PC-9 (cell line): ENCODE results near the gene TPK1. TPM values are rescaled to one million over a fixed set of nuclear protein-coding genes. Genes with fewer than 3 reads are reported as not detected.

Experiments
- BruUV-seq: library from RNA; stranded (reverse); fragments of 400-500 nt; replicated peaks from 2 replicates; lab custom pipeline; 2021; lab: Mats Ljungman, UMichigan
- CTCF ChIA-PET: fragments of 300-600 bp; sonication (Branson Sonifier 250); formaldehyde crosslinking; loops from one replicate; lab custom pipeline; 2022; ENCODE audit warnings: antibody characterized with exemption; lab: Charles Lee
- POLR2A ChIA-PET: fragments of 300-600 bp; sonication (Branson Sonifier 250); formaldehyde crosslinking; loops from one replicate; lab custom pipeline; 2022; ENCODE audit warnings: antibody characterized with exemption; ENCODE audit not compliant: unreplicated experiment; lab: Charles Lee
- DNase-seq, 2 experiments: peaks; one replicate each; pipeline versions ENCODE4 v3.0.0 to v3.0.0-alpha.2; 2015 to 2022; ENCODE audit warnings: mixed read lengths in 1 of 2
- H2AFZ ChIP-seq: fragments of 200-600 bp; sonication (generic); 2 replicates; pipeline ENCODE4 v1.8.1; 2017; ENCODE audit warnings: antibody characterized with exemption
- H3F3A ChIP-seq: fragments of 200-600 bp; sonication (generic); 2 replicates; pipeline ENCODE4 v1.8.1; 2017; ENCODE audit warnings: antibody characterized with exemption, mild to moderate bottlenecking, low read depth; ENCODE audit not compliant: insufficient read depth
- H3K27ac ChIP-seq: fragments of 200-600 bp; sonication (generic); 2 replicates; pipeline ENCODE4 v1.6.1; 2016; ENCODE audit warnings: mixed run types
- H3K27me3 ChIP-seq: fragments of 200-600 bp; sonication (generic); 2 replicates; pipeline ENCODE4 v1.6.1; 2016; ENCODE audit warnings: low read depth, mixed run types; ENCODE audit not compliant: insufficient read depth
- H3K36me3 ChIP-seq: fragments of 200-600 bp; sonication (generic); 2 replicates; pipeline ENCODE4 v1.6.1; 2016; ENCODE audit warnings: low read depth, mixed run types
- H3K4me1 ChIP-seq: fragments of 200-600 bp; sonication (generic); replicated peaks from 2 replicates; pipeline ENCODE4 v1.6.1; 2016; ENCODE audit warnings: mixed run types; ENCODE audit not compliant: insufficient read depth
- H3K4me2 ChIP-seq: fragments of 200-600 bp; sonication (generic); 2 replicates; pipeline ENCODE4 v1.6.1; 2017; ENCODE audit warnings: mixed run types
- H3K4me3 ChIP-seq: fragments of 200-600 bp; sonication (generic); 2 replicates; pipeline ENCODE4 v1.6.1; 2016; ENCODE audit warnings: mixed run types
- H3K79me2 ChIP-seq: fragments of 200-600 bp; sonication (generic); 2 replicates; pipeline ENCODE4 v1.6.1; 2017; ENCODE audit warnings: low read depth, mixed run types
- H3K9me2 ChIP-seq: fragments of 200-600 bp; sonication (generic); 2 replicates; pipeline ENCODE4 v1.8.1; 2017; ENCODE audit warnings: mild to moderate bottlenecking; ENCODE audit not compliant: insufficient read depth
- H3K9me3 ChIP-seq: fragments of 200-600 bp; sonication (generic); 2 replicates; pipeline ENCODE4 v1.8.1; 2016; ENCODE audit warnings: low read depth; ENCODE audit not compliant: insufficient read depth
- H4K20me1 ChIP-seq: fragments of 200-600 bp; sonication (generic); 2 replicates; pipeline ENCODE4 v1.8.1; 2017; ENCODE audit not compliant: insufficient read depth
- EZH2 ChIP-seq: fragments of 200-600 bp; sonication (generic); IDR thresholded peaks from 2 replicates; pipeline ENCODE4 v1.8.0; 2017; ENCODE audit warnings: antibody characterized with exemption, low read depth
- intact Hi-C: fragments of 100-400 bp; cut with micrococcal nuclease; formaldehyde crosslinking; loops from one replicate; pipeline ENCODE4 v1.10.0; 2022; ENCODE audit not compliant: unreplicated experiment
- total RNA-seq: library from RNA; stranded (reverse); gene quantifications from 2 replicates; pipeline ENCODE4 v1.2.3, GENCODE V29; 2021
- TF ChIP-seq, protein P1 (sequence below): fragments of 200-600 bp; sonication (generic); conservative IDR thresholded peaks from 2 replicates; pipeline ENCODE4 v1.6.1; 2017; ENCODE audit warnings: mixed run types, antibody characterized with exemption, mild to moderate bottlenecking, moderate library complexity

Gene TPK1
- total RNA-seq, 1 experiment from 2014 or later, result 0.90 TPM

GRCh38 chr7:144817001-144817400, 18.9 kb downstream of the TPK1 start:
- TF ChIP-seq EZH2, result no peak
- TF ChIP-seq, protein P1, sequence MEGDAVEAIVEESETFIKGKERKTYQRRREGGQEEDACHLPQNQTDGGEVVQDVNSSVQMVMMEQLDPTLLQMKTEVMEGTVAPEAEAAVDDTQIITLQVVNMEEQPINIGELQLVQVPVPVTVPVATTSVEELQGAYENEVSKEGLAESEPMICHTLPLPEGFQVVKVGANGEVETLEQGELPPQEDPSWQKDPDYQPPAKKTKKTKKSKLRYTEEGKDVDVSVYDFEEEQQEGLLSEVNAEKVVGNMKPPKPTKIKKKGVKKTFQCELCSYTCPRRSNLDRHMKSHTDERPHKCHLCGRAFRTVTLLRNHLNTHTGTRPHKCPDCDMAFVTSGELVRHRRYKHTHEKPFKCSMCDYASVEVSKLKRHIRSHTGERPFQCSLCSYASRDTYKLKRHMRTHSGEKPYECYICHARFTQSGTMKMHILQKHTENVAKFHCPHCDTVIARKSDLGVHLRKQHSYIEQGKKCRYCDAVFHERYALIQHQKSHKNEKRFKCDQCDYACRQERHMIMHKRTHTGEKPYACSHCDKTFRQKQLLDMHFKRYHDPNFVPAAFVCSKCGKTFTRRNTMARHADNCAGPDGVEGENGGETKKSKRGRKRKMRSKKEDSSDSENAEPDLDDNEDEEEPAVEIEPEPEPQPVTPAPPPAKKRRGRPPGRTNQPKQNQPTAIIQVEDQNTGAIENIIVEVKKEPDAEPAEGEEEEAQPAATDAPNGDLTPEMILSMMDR, result no peak
- BruUV-seq, result no TSS peak
- peak in 1 of 2 experiments; percentile 5 for DNase-seq
- H3K36me3 ChIP-seq, result no peaks in the 10 kb centered on the region
- no peaks in the 10 kb centered on the region for H3K79me2 ChIP-seq
- no peaks in the 10 kb centered on the region for H4K20me1 ChIP-seq
- no peak overlapping the region for H3K4me2 ChIP-seq
- H3K27me3 ChIP-seq, result no peaks in the 10 kb centered on the region
- H2AFZ ChIP-seq, result no peak overlapping the region
- no peak overlapping the region for H3K4me3 ChIP-seq
- intact Hi-C loops, result no loop called here
- no peaks in the 10 kb centered on the region for H3K9me2 ChIP-seq
- no peak overlapping the region for H3K27ac ChIP-seq
- no peaks in the 10 kb centered on the region for H3K9me3 ChIP-seq
- CTCF ChIA-PET, result no interaction called here
- H3K4me1 ChIP-seq, result 0 out of 2 replicates have a peak, but pooled peaks cover 6% of the 10 kb centered on the region
- H3F3A ChIP-seq, result no peaks in the 10 kb centered on the region
- POLR2A ChIA-PET, result no interaction called here

DNA sequence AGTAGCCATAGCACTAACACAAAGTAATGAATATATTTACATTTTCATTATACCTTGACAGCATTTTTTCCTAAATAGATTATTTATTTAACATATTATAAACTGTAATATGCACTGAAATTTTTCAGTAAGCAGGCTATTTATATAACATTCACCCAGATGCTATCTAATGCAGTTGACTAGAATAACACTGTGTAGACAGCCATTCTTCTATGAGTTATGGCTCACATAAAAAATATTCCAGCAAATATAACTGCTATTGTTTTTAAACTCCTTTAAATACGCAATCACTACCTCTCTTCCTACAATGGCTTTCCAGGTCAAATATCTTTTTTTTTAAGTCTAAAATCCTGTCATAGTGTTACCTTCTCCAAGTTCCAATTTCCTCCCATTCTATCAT, 21.6 kb downstream of the TPK1 start:
- intact Hi-C loops, result no loop called here
- Histone ChIP-seq H3F3A (no peaks in the 10 kb centered on the region; the same call in 1 of the 2 replicates), H3K36me3 (no peaks in the 10 kb centered on the region), H3K79me2 (no peaks in the 10 kb centered on the region), H3K27ac (no peak overlapping the region), H3K9me2 (no peaks in the 10 kb centered on the region), H3K9me3 (no peaks in the 10 kb centered on the region), H3K4me3 (no peak overlapping the region), H3K27me3 (no peaks in the 10 kb centered on the region), H4K20me1 (no peaks in the 10 kb centered on the region), H2AFZ (no peak overlapping the region), H3K4me1 (0 out of 2 replicates have a peak, but pooled peaks cover under 1% of the 10 kb centered on the region), H3K4me2 (no peak overlapping the region)
- peak in 1 of 2 experiments; percentile 19 for DNase-seq
- ChIA-PET CTCF (no interaction called here), POLR2A (no interaction called here)
- no peak for TF ChIP-seq EZH2
- TF ChIP-seq, protein P1, result no peak
- BruUV-seq, result no TSS peak

DNA sequence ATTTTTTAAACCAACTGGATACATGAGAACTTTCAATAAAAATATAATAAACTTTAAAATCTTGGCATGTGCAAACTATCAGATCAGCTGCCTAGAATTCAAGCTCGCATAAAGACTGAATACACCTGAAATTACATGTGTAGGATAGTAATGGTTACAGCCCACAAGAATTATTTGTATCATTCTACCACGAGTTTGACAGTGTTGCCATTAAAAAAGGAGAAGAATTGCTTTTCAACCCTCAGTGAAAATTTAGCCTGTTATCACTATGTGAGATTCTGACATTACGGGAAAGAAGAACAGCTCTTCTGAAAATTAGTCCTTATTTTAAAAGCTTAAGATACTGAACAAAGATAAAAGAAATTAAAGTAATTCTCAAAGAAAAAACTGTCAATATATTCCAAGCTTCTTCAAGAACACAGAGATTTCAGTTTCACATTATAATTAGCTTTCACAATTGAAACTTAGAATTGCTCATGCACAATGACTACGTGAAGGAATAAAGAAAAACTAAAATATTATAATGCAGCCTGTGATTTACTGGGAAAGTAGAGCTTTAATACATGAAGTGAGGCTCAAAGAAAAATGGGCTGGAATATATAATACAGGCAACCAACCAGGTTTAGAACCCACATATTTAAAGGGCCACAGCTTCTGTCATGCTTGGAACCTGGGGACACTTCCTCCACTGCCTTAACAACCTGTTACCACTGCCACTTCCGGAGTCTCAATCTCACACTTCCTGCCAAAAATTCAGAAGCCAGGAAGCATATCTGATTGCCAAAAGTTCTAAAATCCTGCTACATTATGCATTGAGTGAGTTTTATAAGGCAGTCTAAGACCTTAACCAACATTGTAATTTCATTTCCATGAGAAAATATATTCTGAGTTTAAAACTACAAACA, 23.2 kb downstream of the TPK1 start:
- H3K79me2 ChIP-seq, result no peaks in the 10 kb centered on the region
- ChIA-PET CTCF (no interaction called here), POLR2A (no interaction called here)
- no peaks in the 10 kb centered on the region for H3K4me1 ChIP-seq
- H4K20me1 ChIP-seq, result no peaks in the 10 kb centered on the region
- no peak overlapping the region for H3K4me3 ChIP-seq
- H3K36me3 ChIP-seq, result no peaks in the 10 kb centered on the region
- H3K27ac ChIP-seq, result no peak overlapping the region
- H3F3A ChIP-seq, result no peaks in the 10 kb centered on the region; the same call in 1 of the 2 replicates
- no TSS peak for BruUV-seq
- intact Hi-C loops, result no loop called here
- H3K4me2 ChIP-seq, result no peak overlapping the region
- H3K9me3 ChIP-seq, result no peaks in the 10 kb centered on the region
- H3K9me2 ChIP-seq, result no peaks in the 10 kb centered on the region
- TF ChIP-seq, protein P1, result no peak
- no peak for TF ChIP-seq EZH2
- DNase-seq, result peak in 1 of 2 experiments; percentile 3
- no peaks in the 10 kb centered on the region for H3K27me3 ChIP-seq
- H2AFZ ChIP-seq, result no peak overlapping the region
